ENCODE measurements around the gene IL22RA1.

IL22RA1 gene

GRCh38 chr1:24080131-24080530 is 62.8 kb downstream of the IL22RA1 start:
- no peak for DNase-seq (ENCODE audit: extremely low read depth, insufficient read length)
- Histone ChIP-seq H3K27me3 (replicated peaks; ENCODE audit: control insufficient read depth, insufficient read depth, low read length) (peaks cover 1% of the 10 kb centered on the region; the same call in 1 of the 2 replicates), H3K36me3 (ENCODE audit: control insufficient read depth, insufficient read depth, low read length) (no peaks in the 10 kb centered on the region), H3K4me3 (replicated peaks; ENCODE audit: low read depth, low read length) (no peak overlapping the region)
- TF ChIP-seq CTCF (IDR thresholded peaks at IDR 0.05; ENCODE audit: insufficient read depth, low read length, poor library complexity, severe bottlenecking) = no peak

GRCh38 chr1:24077278-24077978 is 65.5 kb downstream of the IL22RA1 start:
- DNase-seq (ENCODE audit: extremely low read depth, insufficient read length) = no peak
- H3K36me3 ChIP-seq (ENCODE audit: control insufficient read depth, insufficient read depth, low read length) = no peaks in the 10 kb centered on the region
- no peak overlapping the region for H3K4me3 ChIP-seq (replicated peaks; ENCODE audit: low read depth, low read length)
- peaks cover 1% of the 10 kb centered on the region; the same call in 1 of the 2 replicates for H3K27me3 ChIP-seq (replicated peaks; ENCODE audit: control insufficient read depth, insufficient read depth, low read length)
- no peak for TF ChIP-seq CTCF (IDR thresholded peaks at IDR 0.05; ENCODE audit: insufficient read depth, low read length, poor library complexity, severe bottlenecking)

GRCh38 chr1:24075946-24076345 is 67.0 kb downstream of the IL22RA1 start:
- DNase-seq (ENCODE audit: extremely low read depth, insufficient read length) = no peak
- TF ChIP-seq CTCF (IDR thresholded peaks at IDR 0.05; ENCODE audit: insufficient read depth, low read length, poor library complexity, severe bottlenecking) = no peak
- peaks cover 1% of the 10 kb centered on the region; the same call in 1 of the 2 replicates for H3K27me3 ChIP-seq (replicated peaks; ENCODE audit: control insufficient read depth, insufficient read depth, low read length)
- H3K36me3 ChIP-seq (ENCODE audit: control insufficient read depth, insufficient read depth, low read length) = no peaks in the 10 kb centered on the region
- no peak overlapping the region for H3K4me3 ChIP-seq (replicated peaks; ENCODE audit: low read depth, low read length)

GRCh38 chr1:24075590-24075854 is 67.4 kb downstream of the IL22RA1 start:
- DNase-seq (ENCODE audit: extremely low read depth, insufficient read length) = no peak
- Histone ChIP-seq H3K4me3 (replicated peaks; ENCODE audit: low read depth, low read length) (no peak overlapping the region), H3K27me3 (replicated peaks; ENCODE audit: control insufficient read depth, insufficient read depth, low read length) (peaks cover 1% of the 10 kb centered on the region; the same call in 1 of the 2 replicates), H3K36me3 (ENCODE audit: control insufficient read depth, insufficient read depth, low read length) (no peaks in the 10 kb centered on the region)
- TF ChIP-seq CTCF (IDR thresholded peaks at IDR 0.05; ENCODE audit: insufficient read depth, low read length, poor library complexity, severe bottlenecking) = no peak

GRCh38 chr1:24074817-24075589 is 67.9 kb downstream of the IL22RA1 start:
- H3K27me3 ChIP-seq (replicated peaks; ENCODE audit: control insufficient read depth, insufficient read depth, low read length) = peaks cover 1% of the 10 kb centered on the region; the same call in 1 of the 2 replicates

More at GRCh38 chr1:24074817-24075589, 67.9 kb downstream of the IL22RA1 start:
- no peak for DNase-seq (ENCODE audit: extremely low read depth, insufficient read length)
- no peak for TF ChIP-seq CTCF (IDR thresholded peaks at IDR 0.05; ENCODE audit: insufficient read depth, low read length, poor library complexity, severe bottlenecking)
- H3K4me3 ChIP-seq (replicated peaks; ENCODE audit: low read depth, low read length) = no peak overlapping the region
- no peaks in the 10 kb centered on the region for H3K36me3 ChIP-seq (ENCODE audit: control insufficient read depth, insufficient read depth, low read length)
